ENCODE data around the gene CDH4.

CDH4 gene

GRCh38 chr20:61765871-61766654 lies 514.0 kb downstream of the CDH4 start:
- no peak overlapping the region for H3K4me3 ChIP-seq (ENCODE audit: low read length)
- no peak for TF ChIP-seq ZNF274 (IDR thresholded peaks at IDR 0.05; ENCODE audit: low read depth, low read length)

- H3K4me3 ChIP-seq (ENCODE audit: low read length), result no peak overlapping the region
- no peak for TF ChIP-seq ZNF274 (IDR thresholded peaks at IDR 0.05; ENCODE audit: low read depth, low read length)
These were observed 515.0 kb downstream of the CDH4 start for GRCh38 chr20:61766921-61767610.

- no peak overlapping the region for H3K4me3 ChIP-seq (ENCODE audit: low read length)
- TF ChIP-seq ZNF274 (IDR thresholded peaks at IDR 0.05; ENCODE audit: low read depth, low read length), result no peak
These were observed 515.9 kb downstream of the CDH4 start for GRCh38 chr20:61767761-61768494.

GRCh38 chr20:61768571-61769285 lies 516.7 kb downstream of the CDH4 start:
- H3K4me3 ChIP-seq (ENCODE audit: low read length), result no peak overlapping the region
- TF ChIP-seq ZNF274 (IDR thresholded peaks at IDR 0.05; ENCODE audit: low read depth, low read length), result no peak

- TF ChIP-seq ZNF274 (IDR thresholded peaks at IDR 0.05; ENCODE audit: low read depth, low read length), result no peak
- H3K4me3 ChIP-seq (ENCODE audit: low read length), result no peak overlapping the region
These were observed 517.3 kb downstream of the CDH4 start for GRCh38 chr20:61769286-61769832.

GRCh38 chr20:61770113-61770585 lies 518.1 kb downstream of the CDH4 start:
- no peak for TF ChIP-seq ZNF274 (IDR thresholded peaks at IDR 0.05; ENCODE audit: low read depth, low read length)
- no peak overlapping the region for H3K4me3 ChIP-seq (ENCODE audit: low read length)

GRCh38 chr20:61771805-61772350 lies 519.8 kb downstream of the CDH4 start:
- TF ChIP-seq ZNF274 (IDR thresholded peaks at IDR 0.05; ENCODE audit: low read depth, low read length), result no peak
- no peak overlapping the region for H3K4me3 ChIP-seq (ENCODE audit: low read length)

GRCh38 chr20:61772828-61773631 lies 521.0 kb downstream of the CDH4 start:
- no peak for TF ChIP-seq ZNF274 (IDR thresholded peaks at IDR 0.05; ENCODE audit: low read depth, low read length)
- no peak overlapping the region for H3K4me3 ChIP-seq (ENCODE audit: low read length)

- no peak for TF ChIP-seq ZNF274 (IDR thresholded peaks at IDR 0.05; ENCODE audit: low read depth, low read length)
- H3K4me3 ChIP-seq (ENCODE audit: low read length), result no peak overlapping the region
These were observed 522.0 kb downstream of the CDH4 start for GRCh38 chr20:61773926-61774587.

- no peak for TF ChIP-seq ZNF274 (IDR thresholded peaks at IDR 0.05; ENCODE audit: low read depth, low read length)
- H3K4me3 ChIP-seq (ENCODE audit: low read length), result no peak overlapping the region
These were observed 523.4 kb downstream of the CDH4 start for GRCh38 chr20:61775423-61775822.

GRCh38 chr20:61776491-61777075 lies 524.5 kb downstream of the CDH4 start:
- no peak overlapping the region for H3K4me3 ChIP-seq (ENCODE audit: low read length)
- TF ChIP-seq ZNF274 (IDR thresholded peaks at IDR 0.05; ENCODE audit: low read depth, low read length), result no peak

Data from GM08714 (cell line).